ENCODE measurements around the gene GLCCI1.

DNA sequence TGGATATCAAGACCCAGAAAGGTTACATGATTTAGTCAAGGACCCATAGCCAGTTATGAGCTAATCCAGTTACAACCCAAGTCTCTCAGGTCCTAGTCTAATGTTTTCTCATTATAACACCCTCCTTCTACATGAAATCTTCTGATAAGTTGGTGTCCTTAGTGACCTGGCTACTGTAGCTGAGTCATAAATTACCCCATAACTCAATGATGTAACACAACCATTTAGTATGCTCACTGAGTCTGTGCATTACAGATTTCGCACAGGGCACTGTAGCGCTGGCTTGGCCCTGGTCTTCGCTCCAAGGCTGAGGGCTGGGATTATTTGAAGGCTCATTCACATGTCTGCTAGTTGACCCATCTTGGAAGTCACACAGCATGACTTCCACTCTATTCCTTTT, 36.0 kb upstream of the GLCCI1 start:
- TF ChIP-seq, protein P1, sequence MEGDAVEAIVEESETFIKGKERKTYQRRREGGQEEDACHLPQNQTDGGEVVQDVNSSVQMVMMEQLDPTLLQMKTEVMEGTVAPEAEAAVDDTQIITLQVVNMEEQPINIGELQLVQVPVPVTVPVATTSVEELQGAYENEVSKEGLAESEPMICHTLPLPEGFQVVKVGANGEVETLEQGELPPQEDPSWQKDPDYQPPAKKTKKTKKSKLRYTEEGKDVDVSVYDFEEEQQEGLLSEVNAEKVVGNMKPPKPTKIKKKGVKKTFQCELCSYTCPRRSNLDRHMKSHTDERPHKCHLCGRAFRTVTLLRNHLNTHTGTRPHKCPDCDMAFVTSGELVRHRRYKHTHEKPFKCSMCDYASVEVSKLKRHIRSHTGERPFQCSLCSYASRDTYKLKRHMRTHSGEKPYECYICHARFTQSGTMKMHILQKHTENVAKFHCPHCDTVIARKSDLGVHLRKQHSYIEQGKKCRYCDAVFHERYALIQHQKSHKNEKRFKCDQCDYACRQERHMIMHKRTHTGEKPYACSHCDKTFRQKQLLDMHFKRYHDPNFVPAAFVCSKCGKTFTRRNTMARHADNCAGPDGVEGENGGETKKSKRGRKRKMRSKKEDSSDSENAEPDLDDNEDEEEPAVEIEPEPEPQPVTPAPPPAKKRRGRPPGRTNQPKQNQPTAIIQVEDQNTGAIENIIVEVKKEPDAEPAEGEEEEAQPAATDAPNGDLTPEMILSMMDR (IDR thresholded peaks at IDR 0.05) = no peak
- TF ChIP-seq POLR2A (IDR thresholded peaks at IDR 0.05) = no peak
